PC-3 (cell line): ENCODE data around the gene EIPR1.

ENCODE experiments used
- CTCF ChIP-seq: fragments of 300-600 bp; sonication (generic); conservative IDR thresholded peaks from 2 replicates; pipeline ENCODE4 v1.5.1; 2017; ENCODE audit warnings: antibody characterized with exemption, low read depth, mild to moderate bottlenecking, low read length
- EZH2 ChIP-seq: fragments of 300-600 bp; sonication (generic); IDR thresholded peaks from one replicate; pipeline ENCODE4 v1.6.1; 2017; ENCODE audit warnings: antibody characterized with exemption, mild to moderate bottlenecking, low read length; ENCODE audit not compliant: unreplicated experiment
- EZH2phosphoT487 ChIP-seq: fragments of 300-600 bp; sonication (generic); IDR thresholded peaks from 2 replicates; pipeline ENCODE4 v1.6.1; 2018; ENCODE audit warnings: mild to moderate bottlenecking, antibody characterized with exemption, low read length, borderline replicate concordance

GRCh38 chr2:3379647-3380534, 2.3 kb upstream of the EIPR1 start, which contains the start of gene TRAPPC12:
- TF ChIP-seq EZH2 = no peak
- TF ChIP-seq CTCF = peak; percentile 54
- no peak for TF ChIP-seq EZH2phosphoT487
